Measurements from ENCODE around the gene GTF2F1.
"Not testable (repeated sequence)": the region's sequence is repeated elsewhere in the genome, so short reads cannot be mapped to it uniquely, and the experiment has no call there.

- TF ChIP-seq CTCF (IDR thresholded peaks at IDR 0.05; ENCODE audit: low read length); EZH2 (IDR thresholded peaks at IDR 0.05; ENCODE audit: borderline replicate concordance, low read length): not testable (repeated sequence)
Measured at GRCh38 chr19:6428692-6429418, 35.9 kb upstream of the GTF2F1 start.

Measured in OCI-LY1 (cell line).